ENCODE measurements around the gene COBL. TPM values are rescaled to one million over a fixed set of nuclear protein-coding genes. Genes with fewer than 3 reads are reported as not detected.

COBL gene
- total RNA-seq, 4 donors from 2014 or later = 17.2 to 59.7 (median 31.0) TPM

- H3K9me3 ChIP-seq = no peaks in the 10 kb centered on the region
- no peaks in the 10 kb centered on the region for H3K27me3 ChIP-seq
- TF ChIP-seq, protein P1, sequence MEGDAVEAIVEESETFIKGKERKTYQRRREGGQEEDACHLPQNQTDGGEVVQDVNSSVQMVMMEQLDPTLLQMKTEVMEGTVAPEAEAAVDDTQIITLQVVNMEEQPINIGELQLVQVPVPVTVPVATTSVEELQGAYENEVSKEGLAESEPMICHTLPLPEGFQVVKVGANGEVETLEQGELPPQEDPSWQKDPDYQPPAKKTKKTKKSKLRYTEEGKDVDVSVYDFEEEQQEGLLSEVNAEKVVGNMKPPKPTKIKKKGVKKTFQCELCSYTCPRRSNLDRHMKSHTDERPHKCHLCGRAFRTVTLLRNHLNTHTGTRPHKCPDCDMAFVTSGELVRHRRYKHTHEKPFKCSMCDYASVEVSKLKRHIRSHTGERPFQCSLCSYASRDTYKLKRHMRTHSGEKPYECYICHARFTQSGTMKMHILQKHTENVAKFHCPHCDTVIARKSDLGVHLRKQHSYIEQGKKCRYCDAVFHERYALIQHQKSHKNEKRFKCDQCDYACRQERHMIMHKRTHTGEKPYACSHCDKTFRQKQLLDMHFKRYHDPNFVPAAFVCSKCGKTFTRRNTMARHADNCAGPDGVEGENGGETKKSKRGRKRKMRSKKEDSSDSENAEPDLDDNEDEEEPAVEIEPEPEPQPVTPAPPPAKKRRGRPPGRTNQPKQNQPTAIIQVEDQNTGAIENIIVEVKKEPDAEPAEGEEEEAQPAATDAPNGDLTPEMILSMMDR (IDR thresholded peaks at IDR 0.05) = no peak
- TF ChIP-seq POLR2A (IDR thresholded peaks at IDR 0.05) = no peak
- TF ChIP-seq EP300 (IDR thresholded peaks at IDR 0.05) = no peak
- no peak for TF ChIP-seq POLR2AphosphoS5 (IDR thresholded peaks at IDR 0.05)
- peaks cover 0 to 6% (median 0%) of the 10 kb centered on the region in 3 donors for H3K4me1 ChIP-seq
- ATAC-seq = no peak
- peaks cover 0 to 11% of the 10 kb centered on the region in 2 donors for H3K36me3 ChIP-seq
- WGBS, 2 donors (ENCODE audit: low coverage in 1 of 2) = 90 to 100% methylated on average over 3 of the region's 13 CpGs
- no peak overlapping the region for H3K27ac ChIP-seq
- no peak overlapping the region for H3K4me3 ChIP-seq
These were observed 254.2 kb downstream of the COBL start for GRCh38 chr7:51062222-51062987.

DNA sequence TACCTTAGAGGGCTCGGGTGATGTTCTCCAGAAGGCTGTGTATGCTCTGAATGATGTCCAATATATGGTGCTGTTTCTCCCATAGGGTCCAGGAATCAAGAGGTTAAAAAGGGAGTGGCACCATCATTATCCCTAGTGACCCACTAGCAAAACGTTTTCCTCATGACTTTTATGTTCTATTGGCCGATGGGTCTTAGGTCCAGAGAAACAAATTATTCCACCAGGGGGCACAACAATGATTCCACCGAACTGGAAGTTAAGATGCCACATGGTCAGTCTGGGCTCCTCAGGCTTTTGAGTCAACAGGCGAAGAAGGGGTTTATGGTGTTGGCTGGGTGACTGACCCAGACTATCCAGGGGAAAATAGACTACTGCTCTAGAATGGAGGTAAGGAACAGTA is 256.1 kb downstream of the COBL start:
- no peaks in the 10 kb centered on the region for H3K27me3 ChIP-seq
- TF ChIP-seq POLR2AphosphoS5 (IDR thresholded peaks at IDR 0.05) = no peak
- H3K4me3 ChIP-seq = no peak overlapping the region
- 72% methylated on average over 5 of the region's 5 CpGs; no CpG with 5 or more reads in 1 of the 2 donors for WGBS, 2 donors (ENCODE audit: low coverage in 1 of 2)
- H3K36me3 ChIP-seq = peaks cover 0 to 11% of the 10 kb centered on the region in 2 donors
- no peak for ATAC-seq
- H3K9me3 ChIP-seq = no peaks in the 10 kb centered on the region
- no peak overlapping the region for H3K27ac ChIP-seq
- peaks cover 0 to 6% (median 0%) of the 10 kb centered on the region in 3 donors for H3K4me1 ChIP-seq

DNA sequence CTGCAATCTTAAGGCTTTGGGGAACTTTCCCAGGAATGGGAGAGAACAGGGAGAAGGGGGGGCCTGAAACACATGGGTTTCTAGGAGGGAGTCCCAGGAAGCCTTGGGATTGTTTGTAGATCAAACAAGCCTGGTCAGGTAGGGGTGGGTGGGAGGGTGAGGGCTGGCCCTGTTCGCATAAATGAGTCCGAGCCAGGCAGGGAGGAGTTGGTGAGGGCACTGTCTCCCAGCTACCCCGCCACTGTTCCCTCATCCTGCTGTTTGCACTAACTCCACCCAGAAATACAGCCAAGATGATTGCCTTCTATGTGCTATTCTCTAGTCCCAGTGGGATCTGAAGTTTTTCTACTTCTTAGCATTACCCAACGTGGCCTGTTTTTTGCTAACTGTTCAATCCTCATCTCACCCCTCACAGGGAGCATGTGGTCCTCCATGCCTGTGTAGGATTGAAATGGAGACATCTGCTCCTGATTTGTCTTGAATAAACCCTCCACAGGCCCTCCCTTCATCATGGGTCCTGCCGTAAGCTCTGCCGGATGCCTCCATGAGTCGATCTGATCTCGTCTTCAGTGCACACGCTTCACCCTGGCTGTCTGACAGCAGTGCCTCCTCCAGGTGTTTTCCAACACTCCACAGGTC is 257.0 kb downstream of the COBL start:
- 87 to 95% methylated on average over 6 to 8 of the region's 9 CpGs for WGBS, 2 donors (ENCODE audit: low coverage in 1 of 2)
- no peak overlapping the region for H3K27ac ChIP-seq
- peaks cover 0 to 8% of the 10 kb centered on the region in 2 donors for H3K36me3 ChIP-seq
- no peak for TF ChIP-seq EP300 (IDR thresholded peaks at IDR 0.05)
- TF ChIP-seq, protein P1 (IDR thresholded peaks at IDR 0.05) = no peak
- no peak for TF ChIP-seq POLR2A (IDR thresholded peaks at IDR 0.05)
- no peak for TF ChIP-seq POLR2AphosphoS5 (IDR thresholded peaks at IDR 0.05)
- no peaks in the 10 kb centered on the region for H3K27me3 ChIP-seq
- ATAC-seq = no peak
- H3K9me3 ChIP-seq = no peaks in the 10 kb centered on the region
- no peak overlapping the region for H3K4me3 ChIP-seq
- H3K4me1 ChIP-seq = peaks cover 0 to 6% (median 0%) of the 10 kb centered on the region in 3 donors

DNA sequence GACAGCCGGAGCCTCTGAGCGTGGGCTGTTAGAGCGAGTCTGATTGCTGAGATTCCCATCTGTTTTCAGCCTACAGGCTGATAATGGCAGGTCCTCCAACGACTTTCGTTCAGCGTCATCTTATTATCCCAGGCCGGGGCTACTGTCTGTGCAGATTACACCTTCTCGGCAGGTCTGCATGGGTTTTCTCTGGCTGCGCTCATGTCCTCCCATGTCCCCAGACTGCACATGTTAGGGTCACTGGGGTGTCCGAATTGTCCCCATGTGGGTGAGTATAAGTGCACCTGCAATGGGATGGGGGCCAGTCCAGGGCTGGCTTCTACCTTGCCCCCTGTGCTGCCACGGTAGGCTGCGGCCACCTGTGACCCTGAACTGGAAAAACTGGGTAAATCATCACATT is 257.8 kb downstream of the COBL start:
- ATAC-seq = no peak
- peaks cover 0 to 8% of the 10 kb centered on the region in 2 donors for H3K36me3 ChIP-seq
- 93 to 94% methylated on average over 9 to 11 of the region's 12 CpGs for WGBS, 2 donors (ENCODE audit: low coverage in 1 of 2)
- H3K4me1 ChIP-seq = peaks cover 0 to 6% (median 0%) of the 10 kb centered on the region in 3 donors
- H3K9me3 ChIP-seq = no peaks in the 10 kb centered on the region
- H3K27me3 ChIP-seq = no peaks in the 10 kb centered on the region
- no peak overlapping the region for H3K4me3 ChIP-seq
- no peak overlapping the region for H3K27ac ChIP-seq
- TF ChIP-seq EP300 (IDR thresholded peaks at IDR 0.05) (no peak), POLR2A (IDR thresholded peaks at IDR 0.05) (no peak), POLR2AphosphoS5 (IDR thresholded peaks at IDR 0.05) (no peak)
- TF ChIP-seq, protein P1 (IDR thresholded peaks at IDR 0.05) = no peak

GRCh38 chr7:51055039-51055840 is 261.4 kb downstream of the COBL start:
- Histone ChIP-seq H3K4me3 (no peak overlapping the region), H3K9me3 (no peaks in the 10 kb centered on the region), H3K4me1 (peaks cover 0 to 6% (median 0%) of the 10 kb centered on the region in 3 donors), H3K27ac (no peak overlapping the region), H3K27me3 (no peaks in the 10 kb centered on the region), H3K36me3 (peaks cover 0 to 7% of the 10 kb centered on the region in 2 donors)
- no peak for ATAC-seq
- 68 to 92% methylated on average over 5 to 10 of the region's 22 CpGs for WGBS, 2 donors (ENCODE audit: low coverage in 1 of 2)
- TF ChIP-seq POLR2AphosphoS5 (IDR thresholded peaks at IDR 0.05) = no peak
- TF ChIP-seq, protein P1 (IDR thresholded peaks at IDR 0.05) = no peak
